ENCODE data around the gene SLC27A1.

DNA sequence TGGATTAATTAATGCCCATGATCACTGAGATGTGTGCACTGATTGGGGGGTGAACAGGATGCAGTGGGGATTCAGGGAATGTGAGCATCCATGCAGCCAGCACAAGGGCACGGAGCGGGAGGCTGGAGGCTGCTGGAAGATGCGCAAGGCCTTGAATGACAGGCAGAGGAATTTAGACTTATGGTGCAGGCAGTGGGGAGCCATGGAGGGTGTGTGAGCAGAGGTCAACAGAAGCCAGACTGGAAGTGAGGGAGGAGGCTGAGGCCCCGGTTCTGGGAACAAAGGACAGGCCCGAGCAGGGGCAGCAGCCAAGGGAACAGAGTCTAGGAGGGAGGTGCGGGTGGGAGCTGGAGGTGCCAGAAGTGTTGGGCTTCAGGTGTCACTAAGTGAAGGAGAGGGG, 77.8 kb downstream of the SLC27A1 start:
- TF ChIP-seq, protein P1, sequence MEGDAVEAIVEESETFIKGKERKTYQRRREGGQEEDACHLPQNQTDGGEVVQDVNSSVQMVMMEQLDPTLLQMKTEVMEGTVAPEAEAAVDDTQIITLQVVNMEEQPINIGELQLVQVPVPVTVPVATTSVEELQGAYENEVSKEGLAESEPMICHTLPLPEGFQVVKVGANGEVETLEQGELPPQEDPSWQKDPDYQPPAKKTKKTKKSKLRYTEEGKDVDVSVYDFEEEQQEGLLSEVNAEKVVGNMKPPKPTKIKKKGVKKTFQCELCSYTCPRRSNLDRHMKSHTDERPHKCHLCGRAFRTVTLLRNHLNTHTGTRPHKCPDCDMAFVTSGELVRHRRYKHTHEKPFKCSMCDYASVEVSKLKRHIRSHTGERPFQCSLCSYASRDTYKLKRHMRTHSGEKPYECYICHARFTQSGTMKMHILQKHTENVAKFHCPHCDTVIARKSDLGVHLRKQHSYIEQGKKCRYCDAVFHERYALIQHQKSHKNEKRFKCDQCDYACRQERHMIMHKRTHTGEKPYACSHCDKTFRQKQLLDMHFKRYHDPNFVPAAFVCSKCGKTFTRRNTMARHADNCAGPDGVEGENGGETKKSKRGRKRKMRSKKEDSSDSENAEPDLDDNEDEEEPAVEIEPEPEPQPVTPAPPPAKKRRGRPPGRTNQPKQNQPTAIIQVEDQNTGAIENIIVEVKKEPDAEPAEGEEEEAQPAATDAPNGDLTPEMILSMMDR (conservative IDR thresholded peaks at IDR 0.05; ENCODE audit: low read depth in 2 of 2), result no peak
- no peak for TF ChIP-seq EZH2phosphoT487 (IDR thresholded peaks at IDR 0.05; ENCODE audit: unreplicated experiment)
- TF ChIP-seq EZH2 (IDR thresholded peaks at IDR 0.05; ENCODE audit: low read depth, unreplicated experiment), result no peak
- no peak for TF ChIP-seq POLR2AphosphoS5 (IDR thresholded peaks at IDR 0.05; ENCODE audit: low read depth)
- TF ChIP-seq, protein P2, sequence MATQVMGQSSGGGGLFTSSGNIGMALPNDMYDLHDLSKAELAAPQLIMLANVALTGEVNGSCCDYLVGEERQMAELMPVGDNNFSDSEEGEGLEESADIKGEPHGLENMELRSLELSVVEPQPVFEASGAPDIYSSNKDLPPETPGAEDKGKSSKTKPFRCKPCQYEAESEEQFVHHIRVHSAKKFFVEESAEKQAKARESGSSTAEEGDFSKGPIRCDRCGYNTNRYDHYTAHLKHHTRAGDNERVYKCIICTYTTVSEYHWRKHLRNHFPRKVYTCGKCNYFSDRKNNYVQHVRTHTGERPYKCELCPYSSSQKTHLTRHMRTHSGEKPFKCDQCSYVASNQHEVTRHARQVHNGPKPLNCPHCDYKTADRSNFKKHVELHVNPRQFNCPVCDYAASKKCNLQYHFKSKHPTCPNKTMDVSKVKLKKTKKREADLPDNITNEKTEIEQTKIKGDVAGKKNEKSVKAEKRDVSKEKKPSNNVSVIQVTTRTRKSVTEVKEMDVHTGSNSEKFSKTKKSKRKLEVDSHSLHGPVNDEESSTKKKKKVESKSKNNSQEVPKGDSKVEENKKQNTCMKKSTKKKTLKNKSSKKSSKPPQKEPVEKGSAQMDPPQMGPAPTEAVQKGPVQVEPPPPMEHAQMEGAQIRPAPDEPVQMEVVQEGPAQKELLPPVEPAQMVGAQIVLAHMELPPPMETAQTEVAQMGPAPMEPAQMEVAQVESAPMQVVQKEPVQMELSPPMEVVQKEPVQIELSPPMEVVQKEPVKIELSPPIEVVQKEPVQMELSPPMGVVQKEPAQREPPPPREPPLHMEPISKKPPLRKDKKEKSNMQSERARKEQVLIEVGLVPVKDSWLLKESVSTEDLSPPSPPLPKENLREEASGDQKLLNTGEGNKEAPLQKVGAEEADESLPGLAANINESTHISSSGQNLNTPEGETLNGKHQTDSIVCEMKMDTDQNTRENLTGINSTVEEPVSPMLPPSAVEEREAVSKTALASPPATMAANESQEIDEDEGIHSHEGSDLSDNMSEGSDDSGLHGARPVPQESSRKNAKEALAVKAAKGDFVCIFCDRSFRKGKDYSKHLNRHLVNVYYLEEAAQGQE (IDR thresholded peaks at IDR 0.05; ENCODE audit: unreplicated experiment), result no peak
- TF ChIP-seq CREB1 (CRISPR knock-in tag; IDR thresholded peaks at IDR 0.05; ENCODE audit: low read depth), result no peak
- TF ChIP-seq, protein P3, sequence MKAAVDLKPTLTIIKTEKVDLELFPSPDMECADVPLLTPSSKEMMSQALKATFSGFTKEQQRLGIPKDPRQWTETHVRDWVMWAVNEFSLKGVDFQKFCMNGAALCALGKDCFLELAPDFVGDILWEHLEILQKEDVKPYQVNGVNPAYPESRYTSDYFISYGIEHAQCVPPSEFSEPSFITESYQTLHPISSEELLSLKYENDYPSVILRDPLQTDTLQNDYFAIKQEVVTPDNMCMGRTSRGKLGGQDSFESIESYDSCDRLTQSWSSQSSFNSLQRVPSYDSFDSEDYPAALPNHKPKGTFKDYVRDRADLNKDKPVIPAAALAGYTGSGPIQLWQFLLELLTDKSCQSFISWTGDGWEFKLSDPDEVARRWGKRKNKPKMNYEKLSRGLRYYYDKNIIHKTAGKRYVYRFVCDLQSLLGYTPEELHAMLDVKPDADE (IDR thresholded peaks at IDR 0.05), result no peak
- no peak for TF ChIP-seq ZNF114 (CRISPR knock-in tag; IDR thresholded peaks at IDR 0.05)
- no peak for TF ChIP-seq JUNB (IDR thresholded peaks at IDR 0.05; ENCODE audit: unreplicated experiment)
- TF ChIP-seq STAT1 (IDR thresholded peaks at IDR 0.05; ENCODE audit: unreplicated experiment), result no peak
- TF ChIP-seq ZNF331 (CRISPR knock-in tag; IDR thresholded peaks at IDR 0.05; ENCODE audit: low read depth), result no peak
- TF ChIP-seq NANOG (IDR thresholded peaks at IDR 0.05; ENCODE audit: borderline replicate concordance), result no peak
